Esophagus (tissue), 2 donors: ENCODE measurements around the gene PDP2. TPM values are rescaled to one million over a fixed set of nuclear protein-coding genes. Genes with fewer than 3 reads are reported as not detected.
A peak's percentile ranks its signal among the peaks of the same experiment; 100 is the strongest.
"Not testable (repeated sequence)": the region's sequence is repeated elsewhere in the genome, so short reads cannot be mapped to it uniquely, and the experiment has no call there.

Experiments used
- H3K27ac ChIP-seq, 2 donors: one replicate each; pipeline ENCODE4 v1.5.1; 2013; ENCODE audit warnings: low read depth in 2 of 2, mild to moderate bottlenecking in 2 of 2, inconsistent platforms in 1 of 2, low read length in 1 of 2, moderate library complexity in 1 of 2
- H3K27me3 ChIP-seq, 2 donors: one replicate each; pipeline ENCODE4 v1.6.1; 2013; ENCODE audit warnings: low read length in 2 of 2, control low read depth in 1 of 2, mild to moderate bottlenecking in 1 of 2; ENCODE audit not compliant: insufficient read depth in 2 of 2, control insufficient read depth in 1 of 2
- H3K36me3 ChIP-seq, 2 donors: one replicate each; pipeline ENCODE4 v1.6.1; 2013; ENCODE audit warnings: low read length in 1 of 2; ENCODE audit not compliant: control insufficient read depth in 2 of 2, insufficient read depth in 2 of 2
- H3K4me1 ChIP-seq, 2 donors: one replicate each; pipeline ENCODE4 v1.6.1; 2013; ENCODE audit warnings: low read length in 1 of 2; ENCODE audit not compliant: control insufficient read depth in 2 of 2, insufficient read depth in 2 of 2
- H3K4me3 ChIP-seq, 2 donors: one replicate each; pipeline ENCODE4 v1.5.1; 2013; ENCODE audit warnings: low read length in 2 of 2, mild to moderate bottlenecking in 2 of 2, low read depth in 1 of 2, moderate library complexity in 1 of 2
- H3K9me3 ChIP-seq, 2 donors: one replicate each; pipeline ENCODE4 v1.6.1; 2013; ENCODE audit warnings: mild to moderate bottlenecking in 2 of 2, low read depth in 1 of 2, low read length in 1 of 2, moderate library complexity in 1 of 2; ENCODE audit not compliant: control insufficient read depth in 2 of 2, insufficient read depth in 1 of 2
- WGBS, 2 donors: extraction: QIAGEN DNeasy Blood & Tissue Kit; methylation state at CpG; one replicate each; pipeline ENCODE4 v1.1.7; 2013; 5-methylcytosine and 5-hydroxymethylcytosine counted together
- polyA plus RNA-seq, 2 donors: library from polyadenylated mRNA; stranded (reverse); fragments of 200-250 nt; gene quantifications; one replicate each; pipeline ENCODE4 v1.2.3, GENCODE V29; 2013
- donor health status: healthy with polysubstance abuse.
- donor health status: Bipolar disorder and iron deficiency.

Gene PDP2
- polyA plus RNA-seq, 2 donors, result 2.3 to 2.5 TPM

DNA sequence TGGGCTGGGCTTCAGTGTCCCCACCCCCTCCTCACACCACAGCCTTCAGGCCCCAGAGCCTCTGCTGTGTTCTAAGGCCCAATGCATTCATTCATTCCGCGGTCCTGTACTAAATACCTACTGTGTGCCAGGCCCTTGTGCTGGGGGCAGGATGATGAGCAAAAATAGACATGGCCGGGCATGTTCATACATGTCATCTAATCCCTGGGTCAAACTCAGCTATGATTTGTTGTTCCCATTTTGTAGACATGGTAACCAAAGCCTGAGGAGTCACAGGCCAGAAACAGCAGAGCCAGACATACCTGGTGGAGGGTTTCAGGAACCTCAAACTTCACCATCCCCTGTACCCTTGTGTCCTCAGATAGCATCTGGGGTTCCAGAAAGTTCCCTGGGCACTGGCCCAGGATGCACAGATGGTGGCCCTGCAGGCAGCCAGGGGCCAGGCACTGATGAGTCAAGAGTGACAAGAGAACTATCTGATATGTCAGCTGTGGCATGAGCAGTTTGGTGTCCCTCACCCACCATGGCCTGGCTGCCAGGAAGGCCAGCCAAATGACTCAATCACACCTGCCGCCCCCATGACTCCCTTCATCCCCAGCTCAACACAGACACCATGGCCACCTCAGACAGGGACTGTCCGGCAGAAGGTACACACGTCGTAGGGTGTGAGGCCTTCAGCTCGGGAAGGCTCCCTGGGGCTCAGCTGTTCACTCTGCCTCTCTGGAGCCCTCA is 47.8 kb downstream of the PDP2 start:
- Histone ChIP-seq H3K27me3 (no peaks in the 10 kb centered on the region), H3K27ac (peak overlapping the region in 1 of 2 donors; percentile 79), H3K36me3 (peaks cover 0 to 12% of the 10 kb centered on the region in 2 donors), H3K4me3 (no peak overlapping the region), H3K9me3 (no peaks in the 10 kb centered on the region), H3K4me1 (peaks cover 8 to 28% of the 10 kb centered on the region in 2 donors)
- 84 to 86% methylated on average over 8 of the region's 8 CpGs for WGBS, 2 donors

DNA sequence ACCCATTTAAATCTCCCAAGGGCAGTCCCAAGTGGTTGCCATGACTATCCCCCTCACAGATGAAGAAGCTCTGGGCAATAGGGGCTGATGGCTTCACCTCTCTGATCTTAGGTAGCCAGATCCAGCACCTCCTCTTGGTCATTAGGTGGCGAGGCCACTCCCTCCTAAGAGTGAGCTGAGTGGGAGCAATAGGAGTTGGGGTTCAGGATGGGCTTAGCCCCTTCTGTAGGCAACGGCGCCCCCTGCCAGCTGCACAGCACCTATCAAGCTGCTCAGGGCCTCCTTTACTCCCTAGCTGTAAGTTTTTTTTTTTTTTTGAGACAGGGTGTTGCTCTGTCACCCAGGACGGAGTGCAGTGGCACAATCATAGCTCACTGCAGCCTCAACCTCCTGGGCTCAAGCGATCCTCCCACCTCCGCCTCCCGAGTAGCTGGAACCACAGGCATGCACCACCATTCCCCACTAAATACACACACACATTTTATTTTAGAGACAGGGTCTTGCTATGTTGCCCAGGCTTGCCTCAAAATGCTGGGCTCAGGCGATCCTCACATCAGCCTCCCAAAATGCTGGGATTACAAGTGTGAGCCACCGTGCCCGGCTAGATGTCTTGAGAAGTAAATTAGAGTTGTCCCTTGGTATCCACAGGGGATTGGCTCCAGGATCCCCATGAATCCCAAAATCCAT is 48.5 kb downstream of the PDP2 start:
- Histone ChIP-seq H3K9me3 (no peaks in the 10 kb centered on the region), H3K4me1 (peaks cover 7 to 22% of the 10 kb centered on the region in 2 donors), H3K27ac (peak overlapping the region in 1 of 2 donors; percentile 79), H3K4me3 (no peak overlapping the region), H3K27me3 (no peaks in the 10 kb centered on the region), H3K36me3 (peaks cover 0 to 8% of the 10 kb centered on the region in 2 donors)
- 73 to 79% methylated on average over 10 of the region's 10 CpGs for WGBS, 2 donors

DNA sequence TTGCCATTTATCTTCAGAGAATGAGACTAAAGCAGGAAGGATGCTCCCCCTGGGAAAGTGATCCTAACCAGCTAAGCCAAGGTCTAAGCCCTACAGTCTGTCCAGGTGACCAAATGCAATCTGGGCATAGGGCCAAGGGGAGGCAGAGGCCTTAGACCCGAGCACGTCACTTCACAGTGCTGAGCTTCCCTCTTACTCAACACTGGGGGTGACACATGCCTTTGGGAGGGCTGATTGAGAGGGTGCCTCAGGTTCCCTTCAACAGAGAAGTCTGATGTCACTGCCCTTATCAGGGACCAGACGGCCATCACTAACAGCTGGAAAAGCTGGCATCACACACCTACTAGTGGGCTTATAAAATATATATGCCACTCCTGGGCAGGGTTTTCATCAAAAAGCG is 49.9 kb downstream of the PDP2 start:
- WGBS, 2 donors, result 52 to 53% methylated on average over 4 of the region's 4 CpGs
- peak overlapping the region; percentile 52 to 67 for H3K27ac ChIP-seq

DNA sequence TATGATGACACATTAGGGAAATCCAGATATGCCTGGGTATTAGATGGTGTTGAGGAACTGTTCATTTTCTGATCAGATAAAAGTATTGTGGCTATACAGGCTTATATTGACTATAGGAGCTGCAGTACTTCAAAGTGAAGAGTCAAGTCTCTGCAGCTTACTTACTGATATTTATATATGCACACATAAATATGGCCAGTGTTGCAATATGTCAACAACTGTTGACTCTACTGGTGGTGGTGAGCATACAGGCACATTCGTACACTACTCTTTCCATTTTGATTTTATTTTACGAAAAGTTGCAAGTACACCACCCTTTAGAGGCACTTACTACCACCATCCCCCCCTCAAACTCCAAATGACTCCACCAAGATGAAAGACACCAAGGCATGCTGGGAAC is 51.4 kb downstream of the PDP2 start:
- Histone ChIP-seq H3K27ac (no peak overlapping the region), H3K36me3 (peaks cover 0 to 12% of the 10 kb centered on the region in 2 donors), H3K27me3 (no peaks in the 10 kb centered on the region), H3K9me3 (no peaks in the 10 kb centered on the region), H3K4me1 (peaks cover 12 to 14% of the 10 kb centered on the region in 2 donors), H3K4me3 (no peak overlapping the region)
- 85 to 89% methylated on average over 2 of the region's 2 CpGs for WGBS, 2 donors

More for the DNA sequence above, 49.9 kb downstream of the PDP2 start:
- Histone ChIP-seq H3K4me1 (peaks cover 8 to 14% of the 10 kb centered on the region in 2 donors), H3K9me3 (no peaks in the 10 kb centered on the region), H3K36me3 (peaks cover 0 to 8% of the 10 kb centered on the region in 2 donors), H3K4me3 (no peak overlapping the region), H3K27me3 (no peaks in the 10 kb centered on the region)

DNA sequence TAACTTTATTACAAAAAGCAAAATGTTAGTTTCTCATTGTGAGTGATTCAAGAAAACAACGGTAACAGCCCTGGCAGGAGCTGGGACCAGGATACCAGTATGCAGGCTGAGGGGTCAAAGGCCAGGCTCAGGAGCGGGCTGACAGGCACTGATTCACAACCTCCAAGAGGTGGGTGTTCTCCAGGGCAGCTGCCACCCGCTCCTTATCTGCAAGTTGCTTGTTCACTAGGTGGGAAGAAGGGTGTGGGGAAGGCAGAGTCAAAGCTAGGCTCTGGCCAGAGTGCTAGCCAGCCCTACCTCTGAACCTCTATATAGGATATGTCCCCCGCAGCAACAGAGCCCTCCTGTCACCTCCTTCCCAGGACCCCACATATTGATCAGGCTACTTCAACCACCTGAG is 51.8 kb downstream of the PDP2 start:
- 84 to 90% methylated on average over 4 of the region's 4 CpGs for WGBS, 2 donors
- Histone ChIP-seq H3K4me3 (no peak overlapping the region), H3K27me3 (no peaks in the 10 kb centered on the region), H3K4me1 (peaks cover 11 to 13% of the 10 kb centered on the region in 2 donors), H3K36me3 (peaks cover 0 to 12% of the 10 kb centered on the region in 2 donors), H3K9me3 (no peaks in the 10 kb centered on the region), H3K27ac (no peak overlapping the region)

DNA sequence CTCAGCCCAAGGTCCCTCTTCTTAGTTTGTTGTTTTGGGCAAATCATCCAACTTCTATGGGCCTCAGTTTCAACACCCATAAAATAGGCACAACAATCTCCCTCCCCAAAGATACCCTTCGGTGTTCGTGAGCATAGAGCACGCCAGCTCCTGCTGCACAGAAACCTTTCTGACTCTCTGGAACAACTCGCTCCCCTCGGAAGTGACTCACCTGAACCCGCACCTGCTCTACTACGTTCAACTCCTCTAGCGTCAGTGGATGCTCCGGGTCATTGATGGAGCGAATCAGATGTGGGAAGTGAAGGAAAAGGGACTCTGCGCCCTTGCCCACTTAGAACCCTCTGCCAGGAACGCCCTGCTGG is 53.4 kb downstream of the PDP2 start:
- peaks cover 7 to 15% of the 10 kb centered on the region in 2 donors for H3K4me1 ChIP-seq
- H3K36me3 ChIP-seq, result peaks cover 9 to 24% of the 10 kb centered on the region in 2 donors
- WGBS, 2 donors, result 0 to 2% methylated on average over 12 of the region's 12 CpGs
- peak overlapping the region; percentile 96 for H3K27ac ChIP-seq
- H3K9me3 ChIP-seq, result no peaks in the 10 kb centered on the region
- no peaks in the 10 kb centered on the region for H3K27me3 ChIP-seq
- peak overlapping the region; percentile 75 for H3K4me3 ChIP-seq

DNA sequence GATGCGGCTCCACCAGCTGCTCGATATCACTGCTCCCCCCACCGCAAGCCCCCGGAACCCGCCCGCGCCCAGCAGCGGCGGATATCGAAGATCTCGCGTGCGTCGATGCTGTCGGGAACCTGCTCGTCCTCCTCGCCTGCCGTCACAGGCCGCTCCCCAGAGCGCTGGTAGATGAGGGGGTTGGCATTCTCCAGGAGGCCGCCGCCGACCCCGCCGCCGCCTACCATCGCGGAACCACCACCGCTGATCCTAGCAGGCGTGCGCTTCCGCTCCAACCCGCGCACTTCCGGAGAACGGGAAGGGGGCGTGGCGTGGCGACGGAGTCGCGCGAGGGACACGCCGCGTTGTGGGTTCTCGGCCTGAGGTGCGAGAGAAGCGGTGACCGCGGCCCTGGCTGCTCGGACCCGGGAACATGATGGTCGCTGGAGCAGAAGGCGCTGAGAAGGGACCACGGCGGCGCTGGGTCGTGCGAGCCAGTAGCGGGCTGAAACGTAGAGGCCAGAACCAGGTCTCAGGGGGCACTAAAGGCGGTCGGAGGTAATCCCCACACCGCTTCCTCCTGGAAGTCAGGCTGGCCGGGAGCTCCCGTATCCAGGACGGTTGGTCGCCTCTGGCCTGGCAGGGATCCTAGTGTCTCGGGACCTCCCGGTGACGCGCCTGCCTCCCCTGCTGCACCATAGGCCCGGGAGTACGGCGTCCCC is 54.0 kb downstream of the PDP2 start, which contains the start of gene CIAO2B:
Gene CIAO2B, minus strand, starts transcription at position 265 of the 701 bp plus-strand sequence. Its CDS starts 38 bp downstream, at position 227.
- WGBS, 2 donors, result 0% methylated on average over 73 to 76 of the region's 76 CpGs
- Histone ChIP-seq H3K4me1 (peaks cover 7 to 15% of the 10 kb centered on the region in 2 donors), H3K27ac (peak within 1 kb of the TSS; percentile 96), H3K4me3 (peak within 1 kb of the TSS; percentile 75), H3K9me3 (no peaks in the 10 kb centered on the region), H3K36me3 (peaks cover 9 to 29% of the 10 kb centered on the region in 2 donors), H3K27me3 (no peaks in the 10 kb centered on the region)

DNA sequence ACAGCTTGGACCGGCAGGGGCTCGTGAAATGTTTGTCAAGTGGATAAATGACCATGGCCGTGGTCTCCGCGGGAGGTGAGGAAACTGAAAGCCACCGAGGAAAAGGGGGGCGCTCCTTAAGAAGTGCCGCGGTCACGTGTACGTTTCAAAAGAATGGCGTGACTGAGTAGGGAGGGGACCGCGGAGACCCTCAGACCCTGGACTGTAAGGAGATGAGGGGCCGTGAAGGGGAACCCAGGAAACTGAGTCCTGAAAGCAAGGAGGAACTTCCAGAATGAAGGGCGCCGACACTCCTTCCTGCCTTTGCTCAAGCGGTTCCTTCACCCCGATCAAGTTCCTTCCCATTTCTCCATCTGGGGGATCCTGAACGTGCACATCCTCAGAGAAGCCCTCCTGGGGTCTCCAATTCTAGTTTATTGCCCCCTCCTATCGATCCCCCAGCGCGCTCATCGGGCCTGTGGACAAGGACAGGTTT is 54.6 kb downstream of the PDP2 start:
- not testable (repeated sequence) for H3K27me3 ChIP-seq, H3K9me3 ChIP-seq
- H3K27ac ChIP-seq, result peak overlapping the region; percentile 96
- 0 to 2% methylated on average over 18 to 21 of the region's 24 CpGs for WGBS, 2 donors
- H3K36me3 ChIP-seq, result peaks cover 9 to 35% of the 10 kb centered on the region in 2 donors
- H3K4me1 ChIP-seq, result peaks cover 7 to 15% of the 10 kb centered on the region in 2 donors
- H3K4me3 ChIP-seq, result peak overlapping the region; percentile 75

DNA sequence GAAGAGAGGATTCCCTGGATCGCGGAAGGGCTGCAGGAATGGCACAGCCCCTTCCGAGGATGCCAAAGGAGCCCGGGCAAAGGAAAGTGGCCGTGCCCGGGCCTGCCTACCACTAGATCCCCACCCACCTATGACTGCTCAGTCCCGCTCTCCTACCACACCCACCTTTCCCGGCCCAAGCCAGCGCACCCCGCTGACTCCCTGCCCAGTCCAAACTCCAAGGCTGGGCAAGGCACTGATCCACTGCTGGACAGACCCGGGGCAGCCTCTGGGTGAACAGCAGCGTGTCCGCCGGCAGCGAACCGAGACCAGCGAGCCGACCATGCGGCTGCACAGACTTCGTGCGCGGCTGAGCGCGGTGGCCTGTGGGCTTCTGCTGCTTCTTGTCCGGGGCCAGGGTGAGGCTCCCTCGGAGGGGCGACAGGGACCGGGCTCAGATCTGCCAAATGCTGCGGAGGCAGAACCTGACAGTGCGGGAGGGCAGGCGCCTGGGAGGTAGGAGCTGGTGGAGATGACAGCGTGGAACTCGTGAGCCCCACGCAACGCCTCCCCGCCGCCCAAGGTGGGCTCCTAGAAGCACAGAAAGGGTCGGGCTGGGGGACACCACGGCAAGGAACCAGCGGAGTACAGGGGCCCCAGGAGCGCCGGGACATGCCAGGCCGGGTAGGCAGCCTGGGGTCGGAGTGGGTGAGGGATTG is 55.1 kb downstream of the PDP2 start, which contains the start of gene CES2:
Gene CES2, plus strand, starts transcription at position 203 of the 698 bp plus-strand sequence. Its CDS starts 120 bp downstream, at position 323.
- H3K4me3 ChIP-seq, result peak within 1 kb of the TSS; percentile 75
- H3K36me3 ChIP-seq, result peaks cover 14 to 41% of the 10 kb centered on the region in 2 donors
- peak within 1 kb of the TSS; percentile 96 for H3K27ac ChIP-seq
- H3K27me3 ChIP-seq, result no peaks in the 10 kb centered on the region
- 20% methylated on average over 41 to 44 of the region's 44 CpGs for WGBS, 2 donors
- H3K9me3 ChIP-seq, result no peaks in the 10 kb centered on the region
- H3K4me1 ChIP-seq, result peaks cover 7 to 15% of the 10 kb centered on the region in 2 donors
